Ascending aorta (tissue), 2 donors: ENCODE data around the gene EPB41. TPM values are rescaled to one million over a fixed set of nuclear protein-coding genes. Genes with fewer than 3 reads are reported as not detected.

Experiments
- DNase-seq, 2 donors: peaks; one replicate each; pipeline ENCODE4 v3.0.0-alpha.2; 2019; ENCODE audit warnings: low spot score in 2 of 2
- H3K27ac ChIP-seq, 2 donors: fragments of 200-600 bp; sonication (generic); one replicate each; pipeline ENCODE4 v1.5.1; 2016 to 2017; ENCODE audit warnings: mild to moderate bottlenecking in 1 of 2
- H3K27me3 ChIP-seq: fragments of 200-600 bp; sonication (generic); one replicate; pipeline ENCODE4 v1.5.1; 2017
- H3K36me3 ChIP-seq, 2 donors: fragments of 200-600 bp; sonication (generic); one replicate each; pipeline ENCODE4 v1.5.1; 2016
- H3K4me1 ChIP-seq, 2 donors: fragments of 200-600 bp; sonication (generic); one replicate each; pipeline ENCODE4 v1.5.1; 2016 to 2017; ENCODE audit warnings: mild to moderate bottlenecking in 1 of 2
- H3K4me3 ChIP-seq, 2 donors: fragments of 200-600 bp; sonication (generic); one replicate each; pipeline ENCODE4 v1.5.1; 2016 to 2017; ENCODE audit warnings: mild to moderate bottlenecking in 1 of 2
- H3K9me3 ChIP-seq, 2 donors: fragments of 200-600 bp; sonication (generic); one replicate each; pipeline ENCODE4 v1.5.1; 2016
- CTCF ChIP-seq, 3 experiments: fragments of 200-600 bp in 2 of 3; fragments of 450-650 bp in 1 of 3; sonication (generic) in 2 of 3; IDR thresholded peaks; one replicate each; pipeline ENCODE4 v1.5.1; 2016 to 2019; ENCODE audit warnings: antibody characterized with exemption in 3 of 3, mild to moderate bottlenecking in 1 of 3, moderate library complexity in 1 of 3
- intact Hi-C: fragments of 100-400 bp; cut with DNase I; formaldehyde crosslinking; loops from one replicate; pipeline ENCODE4 v1.15.1; 2023
- total RNA-seq: library from RNA; depleted of rRNA; stranded (reverse); fragments of >200 nt; gene quantifications from one replicate; pipeline ENCODE4 v1.1.0, GENCODE V29; 2016

Gene EPB41
- total RNA-seq, 1 donor from 2014 or later, result 47.6 TPM

DNA sequence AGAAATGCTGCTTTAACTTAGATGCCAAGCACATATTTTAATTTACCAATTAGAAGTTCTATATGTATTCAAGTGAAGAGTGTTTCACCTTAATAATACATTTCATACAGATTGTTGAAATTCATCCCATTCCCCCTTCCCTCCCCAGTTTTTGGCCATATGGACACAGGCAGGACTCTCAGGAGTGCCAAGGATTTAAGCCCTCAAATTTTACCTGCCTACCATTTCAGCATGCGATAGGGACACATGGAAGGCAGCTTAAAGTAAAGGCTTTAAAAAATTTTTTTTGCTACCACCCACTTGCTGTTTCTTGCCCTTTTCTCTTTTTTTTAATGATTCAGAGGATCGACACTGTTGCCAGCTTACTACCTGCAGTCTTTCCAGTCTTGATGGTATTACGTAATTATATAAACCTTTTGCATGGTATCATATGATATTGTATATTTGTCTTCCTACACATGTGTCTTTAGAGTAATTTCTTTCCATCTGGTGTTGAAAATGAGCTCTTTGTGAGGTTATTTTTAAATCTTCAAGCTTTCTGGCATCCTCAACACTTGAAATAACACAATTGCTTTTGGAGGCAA, 7.0 kb downstream of the EPB41 start:
- H3K9me3 ChIP-seq, result no peaks in the 10 kb centered on the region
- no peaks in the 10 kb centered on the region for H3K36me3 ChIP-seq
- intact Hi-C loops, result no loop called here
- H3K27me3 ChIP-seq, result no peaks in the 10 kb centered on the region
- no peak for DNase-seq
- no peaks in the 10 kb centered on the region for H3K4me1 ChIP-seq
- H3K4me3 ChIP-seq, result no peak overlapping the region
- TF ChIP-seq CTCF (IDR thresholded peaks at IDR 0.05), result no peak
- H3K27ac ChIP-seq, result no peak overlapping the region

DNA sequence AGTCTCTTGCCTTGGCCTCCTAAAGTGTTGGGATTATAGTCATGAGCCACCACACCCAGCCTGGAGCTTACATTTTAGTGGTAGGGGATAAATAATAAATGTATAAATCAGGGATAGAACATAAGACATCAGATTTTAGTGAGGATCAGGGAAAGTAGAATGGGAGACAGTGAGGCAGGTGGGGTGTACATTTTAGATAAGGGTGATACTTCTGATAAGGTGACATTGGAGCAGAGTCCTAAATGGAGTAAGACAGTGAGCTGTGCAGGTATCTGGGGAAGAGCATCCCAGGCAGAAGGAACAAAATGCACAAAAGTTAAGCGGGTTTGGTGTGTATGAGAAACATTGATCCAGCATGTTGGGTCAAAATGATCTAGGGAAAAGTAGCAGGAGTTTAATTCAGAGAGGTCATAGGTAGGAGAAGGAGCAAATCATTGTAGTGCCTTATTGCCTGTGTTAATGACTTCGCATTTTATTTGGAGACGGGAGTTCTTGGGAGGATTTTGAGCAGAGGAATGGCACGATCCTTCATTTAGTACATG, 11.1 kb downstream of the EPB41 start:
- Histone ChIP-seq H3K27ac (no peak overlapping the region), H3K4me1 (peaks cover 0 to 3% of the 10 kb centered on the region in 2 donors), H3K9me3 (no peaks in the 10 kb centered on the region), H3K36me3 (no peaks in the 10 kb centered on the region), H3K27me3 (no peaks in the 10 kb centered on the region), H3K4me3 (no peak overlapping the region)
- no peak for TF ChIP-seq CTCF (IDR thresholded peaks at IDR 0.05)
- intact Hi-C loops, result no loop called here
- no peak for DNase-seq

GRCh38 chr1:28926629-28927265, 12.4 kb downstream of the EPB41 start:
- no peak for TF ChIP-seq CTCF (IDR thresholded peaks at IDR 0.05)
- no peaks in the 10 kb centered on the region for H3K27me3 ChIP-seq
- H3K9me3 ChIP-seq, result no peaks in the 10 kb centered on the region
- no peaks in the 10 kb centered on the region for H3K36me3 ChIP-seq
- peaks cover 0 to 3% of the 10 kb centered on the region in 2 donors for H3K4me1 ChIP-seq
- intact Hi-C loops, result no loop called here
- no peak overlapping the region for H3K4me3 ChIP-seq
- DNase-seq, result no peak
- no peak overlapping the region for H3K27ac ChIP-seq

- intact Hi-C loops, result no loop called here
- H3K4me3 ChIP-seq, result no peak overlapping the region
Observed at GRCh38 chr1:28927266-28927647, 12.9 kb downstream of the EPB41 start.

DNA sequence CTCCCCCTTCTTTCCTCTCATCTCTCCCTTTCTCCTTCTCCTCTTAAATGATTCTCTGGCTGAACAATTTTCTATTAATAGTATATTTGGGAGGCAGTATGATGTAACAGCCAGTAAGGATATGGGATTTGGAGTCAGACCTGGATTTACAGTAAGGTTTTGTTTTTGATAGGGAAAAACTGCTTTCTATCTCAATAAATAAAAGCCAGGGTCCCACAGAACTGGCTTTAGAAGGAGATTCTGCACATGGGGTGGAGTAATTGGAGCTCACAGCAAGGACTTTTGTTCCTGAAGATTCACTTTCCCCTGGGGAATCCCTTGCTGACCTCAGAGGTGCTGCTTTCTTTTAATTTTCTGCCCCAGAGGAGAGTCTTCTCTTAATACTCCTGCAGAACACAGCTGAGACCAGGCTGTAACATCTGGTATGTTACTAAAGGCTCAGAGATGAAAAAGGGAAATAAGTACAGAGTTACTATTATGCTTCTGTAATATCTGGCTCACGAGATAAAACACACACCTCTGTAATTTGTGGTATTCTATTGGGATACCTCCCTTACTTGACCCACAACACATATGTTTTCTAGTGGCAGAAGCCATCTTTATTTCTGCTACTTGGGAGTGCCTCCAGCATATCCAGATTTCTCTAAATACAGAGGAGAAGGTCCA, 13.4 kb downstream of the EPB41 start:
- H3K36me3 ChIP-seq, result no peaks in the 10 kb centered on the region
- H3K27ac ChIP-seq, result peak overlapping the region in 1 of 2 donors; percentile 42
- H3K9me3 ChIP-seq, result no peaks in the 10 kb centered on the region
- no peak for DNase-seq
- peaks cover 0 to 3% of the 10 kb centered on the region in 2 donors for H3K4me1 ChIP-seq
- H3K27me3 ChIP-seq, result no peaks in the 10 kb centered on the region
- intact Hi-C loops, result no loop called here
- no peak overlapping the region for H3K4me3 ChIP-seq
- TF ChIP-seq CTCF (IDR thresholded peaks at IDR 0.05), result no peak

More at GRCh38 chr1:28927266-28927647, 12.9 kb downstream of the EPB41 start:
- no peak for DNase-seq
- Histone ChIP-seq H3K36me3 (no peaks in the 10 kb centered on the region), H3K27ac (no peak overlapping the region), H3K9me3 (no peaks in the 10 kb centered on the region), H3K4me1 (peaks cover 0 to 3% of the 10 kb centered on the region in 2 donors), H3K27me3 (no peaks in the 10 kb centered on the region)
- TF ChIP-seq CTCF (IDR thresholded peaks at IDR 0.05), result no peak
